PFSK-1 (cell line): ENCODE measurements around the gene ZFAND3.

ENCODE experiments used
- FOXP2 ChIP-seq: optimal IDR thresholded peaks from 2 replicates; pipeline ENCODE3; 2011; ENCODE audit warnings: borderline replicate concordance, control low read depth, inconsistent platforms; ENCODE audit not compliant: insufficient read depth; ENCODE audit errors: extremely low read length, extremely low read depth
- POLR2AphosphoS5 ChIP-seq: IDR thresholded peaks from 2 replicates; pipeline ENCODE4 v1.6.1; 2012; ENCODE audit warnings: low read depth, mild to moderate bottlenecking, control low read depth, low read length, moderate library complexity
- REST ChIP-seq, 2 experiments: IDR thresholded peaks; 2 replicates each; pipeline versions ENCODE4 v1.6.1 to v1.8.0; 2011 to 2012; ENCODE audit warnings: low read depth in 2 of 2, low read length in 2 of 2, control low read depth in 1 of 2, inconsistent platforms in 1 of 2, mild to moderate bottlenecking in 1 of 2, moderate library complexity in 1 of 2; ENCODE audit not compliant: insufficient read depth in 1 of 2
- TAF1 ChIP-seq: IDR thresholded peaks from 2 replicates; pipeline ENCODE4 v1.6.1; 2012; ENCODE audit warnings: low read length, control low read depth, borderline replicate concordance; ENCODE audit not compliant: insufficient read depth

- TF ChIP-seq TAF1 (no peak), POLR2AphosphoS5 (no peak), REST (IDR thresholded peaks at IDR 0.05; ENCODE audit: insufficient read depth in 1 of 2, low read depth in 2 of 2, low read length in 2 of 2) (no peak), FOXP2 (no peak)
Measured at GRCh38 chr6:38153798-38154345, 334.3 kb downstream of the ZFAND3 start.
